ENCODE measurements around the gene AGFG2. TPM values are rescaled to one million over a fixed set of nuclear protein-coding genes. Genes with fewer than 3 reads are reported as not detected.

Gene AGFG2
- total RNA-seq, 1 donor from 2014 or later, result 36.0 TPM

DNA sequence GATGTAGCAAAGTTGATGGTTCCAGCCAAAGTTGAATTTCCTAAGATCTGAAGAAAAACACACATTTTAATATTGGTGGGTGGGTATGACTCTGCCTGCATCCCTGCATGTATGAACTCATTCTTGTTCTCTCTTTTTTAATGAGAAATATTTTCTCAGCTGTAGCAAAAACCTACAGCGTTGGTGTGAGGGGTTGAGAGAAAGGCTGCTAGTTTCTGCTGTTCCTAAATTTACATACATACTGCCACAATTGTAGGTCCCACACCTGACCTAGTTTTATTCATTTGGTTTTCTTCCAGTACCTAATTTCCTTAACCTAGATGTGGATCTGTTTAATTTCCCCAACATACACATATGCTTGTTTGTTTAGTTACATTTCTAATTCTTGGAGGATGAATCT lies 4.6 kb downstream of the AGFG2 start:
- TF ChIP-seq, protein P1, sequence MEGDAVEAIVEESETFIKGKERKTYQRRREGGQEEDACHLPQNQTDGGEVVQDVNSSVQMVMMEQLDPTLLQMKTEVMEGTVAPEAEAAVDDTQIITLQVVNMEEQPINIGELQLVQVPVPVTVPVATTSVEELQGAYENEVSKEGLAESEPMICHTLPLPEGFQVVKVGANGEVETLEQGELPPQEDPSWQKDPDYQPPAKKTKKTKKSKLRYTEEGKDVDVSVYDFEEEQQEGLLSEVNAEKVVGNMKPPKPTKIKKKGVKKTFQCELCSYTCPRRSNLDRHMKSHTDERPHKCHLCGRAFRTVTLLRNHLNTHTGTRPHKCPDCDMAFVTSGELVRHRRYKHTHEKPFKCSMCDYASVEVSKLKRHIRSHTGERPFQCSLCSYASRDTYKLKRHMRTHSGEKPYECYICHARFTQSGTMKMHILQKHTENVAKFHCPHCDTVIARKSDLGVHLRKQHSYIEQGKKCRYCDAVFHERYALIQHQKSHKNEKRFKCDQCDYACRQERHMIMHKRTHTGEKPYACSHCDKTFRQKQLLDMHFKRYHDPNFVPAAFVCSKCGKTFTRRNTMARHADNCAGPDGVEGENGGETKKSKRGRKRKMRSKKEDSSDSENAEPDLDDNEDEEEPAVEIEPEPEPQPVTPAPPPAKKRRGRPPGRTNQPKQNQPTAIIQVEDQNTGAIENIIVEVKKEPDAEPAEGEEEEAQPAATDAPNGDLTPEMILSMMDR (IDR thresholded peaks at IDR 0.05), result no peak
- no peak for DNase-seq
- intact Hi-C loops (cut with DNase I), result no loop called here
- no peak overlapping the region for H3K27ac ChIP-seq
- H3K4me3 ChIP-seq, result no peak overlapping the region
- no peak for ATAC-seq
- H3K27me3 ChIP-seq, result no peaks in the 10 kb centered on the region
- H3K4me1 ChIP-seq, result peaks cover 56% of the 10 kb centered on the region
- H3K36me3 ChIP-seq, result no peaks in the 10 kb centered on the region
- H3K9me3 ChIP-seq, result no peaks in the 10 kb centered on the region

DNA sequence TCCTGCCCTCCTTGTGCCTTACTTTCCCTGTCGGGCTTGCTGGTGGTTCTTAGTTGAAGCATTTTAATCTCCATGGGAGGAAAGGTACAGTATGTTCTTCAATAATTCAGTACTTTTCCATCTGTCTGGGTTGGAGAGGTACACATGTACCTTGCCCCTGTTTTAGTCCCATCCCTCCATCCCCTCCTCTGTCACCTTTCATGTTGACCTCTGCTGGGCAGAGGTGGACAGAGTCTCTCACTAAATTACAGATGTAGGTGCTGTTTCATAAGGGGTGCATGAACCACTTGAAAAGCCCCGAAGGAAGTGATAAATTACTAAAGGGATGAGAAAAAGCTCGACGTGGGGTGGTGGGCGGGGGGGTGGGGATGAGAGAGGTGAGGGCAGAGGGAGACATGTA lies 5.4 kb downstream of the AGFG2 start:
- H3K27ac ChIP-seq, result peak overlapping the region; percentile 77
- no peaks in the 10 kb centered on the region for H3K36me3 ChIP-seq
- ATAC-seq, result no peak
- no peak overlapping the region for H3K4me3 ChIP-seq
- TF ChIP-seq, protein P1 (IDR thresholded peaks at IDR 0.05), result no peak
- peaks cover 62% of the 10 kb centered on the region for H3K4me1 ChIP-seq
- intact Hi-C loops (cut with DNase I), result no loop called here
- no peaks in the 10 kb centered on the region for H3K9me3 ChIP-seq
- no peaks in the 10 kb centered on the region for H3K27me3 ChIP-seq
- DNase-seq, result no peak

DNA sequence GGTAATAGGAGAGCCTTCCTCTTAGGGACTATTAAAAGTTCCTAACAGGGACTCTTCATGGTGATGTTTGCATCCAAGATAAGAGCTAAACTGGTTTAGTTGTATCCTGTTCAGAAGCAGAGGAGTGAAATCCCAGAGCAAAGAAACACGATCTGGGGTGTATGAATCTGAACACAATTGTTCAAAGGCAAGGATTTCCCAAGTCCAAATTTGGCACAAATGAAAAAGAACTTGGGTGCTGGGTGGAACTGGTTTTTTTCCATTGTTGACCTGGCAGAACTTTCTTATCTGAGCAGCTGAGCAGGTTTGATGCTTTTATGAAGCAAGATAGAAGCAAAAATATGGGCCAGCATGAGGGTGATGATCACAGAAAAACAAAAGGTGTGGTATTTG lies 6.0 kb downstream of the AGFG2 start:
- Histone ChIP-seq H3K27me3 (no peaks in the 10 kb centered on the region), H3K36me3 (no peaks in the 10 kb centered on the region), H3K4me3 (no peak overlapping the region), H3K9me3 (no peaks in the 10 kb centered on the region), H3K27ac (peak overlapping the region; percentile 77), H3K4me1 (peaks cover 59% of the 10 kb centered on the region)
- DNase-seq (no peak), ATAC-seq (peak; percentile 3)
- intact Hi-C loops (cut with DNase I), result no loop called here
- TF ChIP-seq, protein P1 (IDR thresholded peaks at IDR 0.05), result no peak

DNA sequence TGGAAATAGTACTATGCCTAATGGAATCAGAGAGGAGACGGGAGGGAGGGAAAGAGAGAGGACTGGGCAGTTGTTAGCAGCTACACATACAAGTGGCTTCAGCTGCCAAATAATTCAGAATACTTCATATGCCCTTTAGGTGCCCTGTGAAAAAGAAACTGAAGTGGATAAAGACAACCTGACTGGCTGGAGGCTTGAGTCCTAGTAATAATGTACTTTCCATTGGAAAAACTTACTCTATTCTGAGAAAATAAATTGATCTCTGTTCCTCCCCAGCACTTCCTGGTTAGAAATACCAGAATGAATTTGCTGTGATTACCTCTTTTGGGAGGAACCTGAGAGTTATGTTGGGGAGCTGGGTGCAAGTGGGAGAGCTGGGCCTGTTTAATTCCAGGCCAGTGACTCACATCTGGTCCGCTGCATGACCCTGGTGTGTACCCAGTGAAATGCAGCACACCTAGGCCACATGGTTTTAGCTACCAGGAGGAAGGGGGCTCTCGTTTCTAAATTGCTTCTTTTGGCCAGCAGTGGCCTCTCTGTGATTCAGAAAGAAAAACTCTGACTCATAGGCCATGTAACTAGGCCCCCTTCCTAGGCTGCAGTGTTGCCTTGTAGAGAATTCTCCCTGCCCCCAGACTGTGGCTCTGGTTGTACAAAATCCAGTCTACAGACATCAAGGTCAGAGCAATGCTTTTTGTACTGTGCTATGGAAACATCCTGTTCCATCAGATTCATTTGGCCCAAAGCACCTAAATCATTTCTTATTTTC lies 6.5 kb downstream of the AGFG2 start:
- peak overlapping the region; percentile 77 for H3K27ac ChIP-seq
- peaks cover 5% of the 10 kb centered on the region for H3K36me3 ChIP-seq
- no peak overlapping the region for H3K4me3 ChIP-seq
- H3K4me1 ChIP-seq, result peaks cover 54% of the 10 kb centered on the region
- TF ChIP-seq, protein P1 (IDR thresholded peaks at IDR 0.05), result no peak
- ATAC-seq, result peak; percentile 75
- no peaks in the 10 kb centered on the region for H3K9me3 ChIP-seq
- DNase-seq, result no peak
- intact Hi-C loops (cut with DNase I), result no loop called here
- no peaks in the 10 kb centered on the region for H3K27me3 ChIP-seq

DNA sequence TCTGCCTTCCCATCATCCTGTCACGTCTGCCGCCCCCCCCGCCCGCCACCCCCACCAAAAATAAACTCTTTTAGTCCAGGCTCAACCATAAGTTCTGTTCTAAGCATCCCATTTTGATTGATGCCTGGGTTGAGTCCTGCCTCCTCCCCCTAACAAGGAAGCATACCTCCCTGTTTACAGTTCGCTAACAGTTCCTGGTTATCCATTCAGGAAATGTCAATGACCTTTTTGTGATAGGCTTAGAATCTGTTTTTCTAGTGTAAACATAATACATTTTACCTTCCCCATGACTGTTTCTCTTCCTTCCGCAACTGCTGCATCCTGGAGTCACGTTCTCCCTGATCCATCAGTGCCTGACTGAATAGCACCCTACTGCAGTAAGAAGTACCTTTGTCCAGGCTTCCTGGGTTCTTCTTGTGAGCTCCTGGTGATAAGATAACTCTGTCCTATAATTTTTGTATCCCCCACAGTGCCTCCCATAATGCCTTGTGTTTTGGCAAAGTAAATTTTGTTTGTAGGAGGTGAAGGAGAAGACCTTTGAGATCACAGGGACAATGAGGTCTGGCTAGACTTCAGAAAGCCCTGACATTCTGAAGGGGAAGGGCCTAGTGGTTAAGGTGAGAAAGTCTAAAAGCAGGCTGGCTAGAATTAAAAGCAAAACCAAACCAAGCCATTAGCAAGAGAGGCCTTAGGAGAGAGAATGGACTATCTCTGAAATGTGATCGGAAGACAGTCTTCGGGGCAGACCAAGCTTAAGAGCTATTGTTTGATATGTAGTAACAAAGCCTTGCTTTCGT lies 7.3 kb downstream of the AGFG2 start:
- Histone ChIP-seq H3K9me3 (no peaks in the 10 kb centered on the region), H3K36me3 (peaks cover 9% of the 10 kb centered on the region), H3K4me3 (peak overlapping the region; percentile 2), H3K27me3 (no peaks in the 10 kb centered on the region), H3K4me1 (peaks cover 54% of the 10 kb centered on the region), H3K27ac (peak overlapping the region; percentile 77)
- ATAC-seq, result peak; percentile 21
- DNase-seq, result no peak
- TF ChIP-seq, protein P1 (IDR thresholded peaks at IDR 0.05), result no peak
- intact Hi-C loops (cut with DNase I), result no loop called here
